ENCODE measurements around the gene SFI1.
"Not testable (repeated sequence)": the region's sequence is repeated elsewhere in the genome, so short reads cannot be mapped to it uniquely, and the experiment has no call there.

Gene SFI1

DNA sequence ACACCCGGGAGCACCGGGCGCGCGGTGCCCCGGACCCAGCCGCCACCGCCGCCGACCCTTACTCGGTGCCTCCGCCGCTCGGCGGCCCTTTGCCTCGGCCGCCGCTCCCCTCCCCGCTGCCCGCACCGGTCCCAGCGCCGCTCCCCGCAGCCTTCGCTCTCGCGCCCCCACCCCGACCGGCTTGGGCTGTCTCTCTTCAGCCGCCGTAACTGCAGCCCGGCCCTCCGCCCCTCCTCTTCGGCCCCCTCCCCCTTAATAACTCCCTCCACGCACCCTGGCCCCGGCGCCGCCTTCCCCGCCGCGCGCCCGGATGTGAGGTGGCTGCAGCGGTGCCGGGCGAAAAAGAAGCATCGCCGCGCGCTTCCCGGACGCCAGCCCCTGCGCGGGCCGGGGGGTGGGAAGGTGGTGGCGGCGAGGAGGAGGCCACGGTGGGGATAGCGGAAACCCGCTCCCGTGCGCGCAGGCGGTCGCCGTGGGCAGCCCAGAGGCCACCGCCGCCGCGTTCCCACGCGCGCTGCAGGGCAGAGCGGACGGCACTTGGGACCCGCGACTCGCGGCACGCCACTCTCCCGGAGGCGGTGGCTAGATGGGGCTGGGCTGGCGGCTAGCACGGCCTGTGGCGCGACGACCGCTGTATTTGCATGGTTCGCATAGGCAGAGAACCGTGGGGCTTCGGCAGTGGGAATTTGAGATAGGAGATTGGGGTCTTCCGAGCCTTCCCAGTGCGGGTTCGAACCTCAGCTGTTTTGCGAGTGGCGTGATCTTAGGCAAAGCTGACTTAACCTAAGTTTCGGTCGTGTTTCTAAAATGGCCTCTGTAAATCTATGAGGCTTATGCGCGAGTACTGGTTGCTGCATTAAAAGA lies 6.5 kb upstream of the SFI1 start, which contains the start of gene EIF4ENIF1:
EIF4ENIF1 (minus strand) TSS at position 211 of the 864 bp plus-strand sequence. CDS start 1,124 bp downstream, outside the sequence.
- in situ Hi-C loops (cut with HindIII; ENCODE audit: low pct_ligation_motif_present, low sequenced_read_pairs): no loop called here
- TF ChIP-seq CTCF (IDR thresholded peaks at IDR 0.05; ENCODE audit: low read depth, low read length, missing control alignments): no peak

DNA sequence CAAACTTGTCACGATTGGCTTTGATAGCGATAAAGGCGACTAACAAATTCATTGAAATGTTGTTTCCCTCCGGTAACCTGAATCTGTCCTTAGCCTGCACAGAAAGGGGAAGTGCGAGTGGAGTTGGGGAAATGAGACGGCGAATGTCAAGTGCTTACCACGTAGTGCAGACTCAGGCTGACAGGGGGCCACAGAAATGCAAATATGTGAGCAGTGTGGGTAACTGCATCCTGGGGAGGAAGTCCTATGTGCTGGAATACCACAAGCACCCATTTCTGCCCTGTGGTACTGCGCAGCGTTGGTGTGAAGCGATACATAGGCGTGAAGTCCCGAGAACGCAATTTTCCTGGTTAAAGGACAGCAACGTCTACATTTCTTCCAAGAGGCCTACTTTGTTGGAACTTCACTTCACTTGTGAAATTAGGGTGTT lies 5.8 kb upstream of the SFI1 start:
- in situ Hi-C loops (cut with HindIII; ENCODE audit: low pct_ligation_motif_present, low sequenced_read_pairs): no loop called here
- Histone ChIP-seq H3K4me3 (ENCODE audit: low read depth, low read length) (peak overlapping the region; percentile 85), H3K36me3 (replicated peaks) (peaks cover 16% of the 10 kb centered on the region), H3K27ac (peak overlapping the region; percentile 100), H3K27me3 (replicated peaks) (no peaks in the 10 kb centered on the region)
- peak; percentile 47 for TF ChIP-seq CTCF (IDR thresholded peaks at IDR 0.05; ENCODE audit: low read depth, low read length, missing control alignments)
- DNase-seq: peak; percentile 61

More for the DNA sequence above, 6.5 kb upstream of the SFI1 start, which contains the start of gene EIF4ENIF1:
- Histone ChIP-seq H3K27ac (peak within 1 kb of the TSS; percentile 100), H3K27me3 (replicated peaks) (no peaks in the 10 kb centered on the region), H3K4me3 (ENCODE audit: low read depth, low read length) (peak within 1 kb of the TSS; percentile 85), H3K36me3 (replicated peaks) (peaks cover 22% of the 10 kb centered on the region)
- DNase-seq: peak; percentile 74

GRCh38 chr22:31491218-31491962 lies 4.9 kb upstream of the SFI1 start:
- in situ Hi-C loops (cut with HindIII; ENCODE audit: low pct_ligation_motif_present, low sequenced_read_pairs): no loop called here
- no peak for DNase-seq

GRCh38 chr22:31492151-31492550 lies 4.2 kb upstream of the SFI1 start:
- DNase-seq: no peak
- TF ChIP-seq CTCF (IDR thresholded peaks at IDR 0.05; ENCODE audit: low read depth, low read length, missing control alignments): no peak
- no peak overlapping the region for H3K27ac ChIP-seq
- H3K4me3 ChIP-seq (ENCODE audit: low read depth, low read length): no peak overlapping the region
- H3K36me3 ChIP-seq (replicated peaks): peaks cover 8% of the 10 kb centered on the region
- no peaks in the 10 kb centered on the region for H3K27me3 ChIP-seq (replicated peaks)
- in situ Hi-C loops (cut with HindIII; ENCODE audit: low pct_ligation_motif_present, low sequenced_read_pairs): no loop called here

More at GRCh38 chr22:31491218-31491962, 4.9 kb upstream of the SFI1 start:
- H3K4me3 ChIP-seq (ENCODE audit: low read depth, low read length): no peak overlapping the region
- H3K36me3 ChIP-seq (replicated peaks): peaks cover 12% of the 10 kb centered on the region
- H3K27ac ChIP-seq: no peak overlapping the region
- H3K27me3 ChIP-seq (replicated peaks): no peaks in the 10 kb centered on the region
- TF ChIP-seq CTCF (IDR thresholded peaks at IDR 0.05; ENCODE audit: low read depth, low read length, missing control alignments): no peak

GRCh38 chr22:31493355-31493754 lies 3.0 kb upstream of the SFI1 start:
- H3K27ac ChIP-seq; H3K36me3 ChIP-seq (replicated peaks); H3K4me3 ChIP-seq (ENCODE audit: low read depth, low read length); H3K27me3 ChIP-seq (replicated peaks); in situ Hi-C loops (cut with HindIII; ENCODE audit: low pct_ligation_motif_present, low sequenced_read_pairs); DNase-seq: not testable (repeated sequence)

DNA sequence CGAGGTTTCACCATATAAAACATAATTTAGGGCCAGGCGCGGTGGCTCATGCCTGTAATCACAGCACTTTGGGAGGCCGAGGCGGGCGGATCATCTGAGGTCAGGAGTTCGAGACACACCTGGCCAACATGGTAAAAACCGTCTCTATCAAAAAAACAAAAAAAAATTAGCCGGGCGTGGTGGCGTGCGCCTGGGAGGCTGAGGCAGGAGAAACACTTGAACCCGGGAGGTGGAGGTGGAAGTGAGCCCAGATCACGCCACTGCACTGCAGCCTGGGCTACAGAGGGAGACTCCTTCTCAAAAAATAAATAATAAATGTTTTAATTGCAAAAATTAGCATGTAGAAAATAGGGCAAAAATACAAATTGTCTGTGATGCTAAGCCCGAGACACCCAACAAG lies 993 bp upstream of the SFI1 start:
- Histone ChIP-seq H3K4me3 (ENCODE audit: low read depth, low read length) (no peak overlapping the region), H3K27ac (no peak overlapping the region), H3K27me3 (replicated peaks) (no peaks in the 10 kb centered on the region), H3K36me3 (replicated peaks) (no peaks in the 10 kb centered on the region)
- TF ChIP-seq CTCF (IDR thresholded peaks at IDR 0.05; ENCODE audit: low read depth, low read length, missing control alignments): no peak
- in situ Hi-C loops (cut with HindIII; ENCODE audit: low pct_ligation_motif_present, low sequenced_read_pairs): no loop called here
- DNase-seq: no peak
